GM23338 (cell line): ENCODE results near the gene RCCD1. TPM values are rescaled to one million over a fixed set of nuclear protein-coding genes. Genes with fewer than 3 reads are reported as not detected.

Experiments used
- ATAC-seq: fragments of 200-7000 bp; cut with Tn5 transposase; 3 replicates; pipeline ENCODE4 v1.9.1; 2020
- DNase-seq: peaks from one replicate; pipeline ENCODE4 v3.0.0-alpha.2; 2015; ENCODE audit warnings: low spot score
- H2AFZ ChIP-seq: fragments of 200-600 bp; sonication (generic); 2 replicates; pipeline ENCODE4 v1.8.0; 2016; ENCODE audit warnings: antibody characterized with exemption, mild to moderate bottlenecking, moderate library complexity
- H3F3A ChIP-seq: fragments of 200-600 bp; sonication (generic); replicated peaks from 2 replicates; pipeline ENCODE4 v1.8.0; 2017; ENCODE audit warnings: antibody characterized with exemption, mixed run types, low read depth
- H3K27ac ChIP-seq: fragments of 200-600 bp; sonication (generic); 2 replicates; pipeline ENCODE4 v1.6.1; 2016; ENCODE audit warnings: low read depth
- H3K27me3 ChIP-seq: fragments of 200-600 bp; sonication (generic); 2 replicates; pipeline ENCODE4 v1.8.0; 2016; ENCODE audit warnings: mild to moderate bottlenecking, mixed run types, moderate library complexity; ENCODE audit not compliant: insufficient read depth
- H3K36me3 ChIP-seq: fragments of 200-600 bp; sonication (generic); 2 replicates; pipeline ENCODE4 v1.8.0; 2016; ENCODE audit warnings: mild to moderate bottlenecking; ENCODE audit not compliant: insufficient read depth
- H3K4me1 ChIP-seq: fragments of 200-600 bp; sonication (generic); 2 replicates; pipeline ENCODE4 v1.8.0; 2016; ENCODE audit warnings: mild to moderate bottlenecking, moderate library complexity; ENCODE audit not compliant: insufficient read depth
- H3K4me2 ChIP-seq: fragments of 200-600 bp; sonication (generic); 2 replicates; pipeline ENCODE4 v1.7.1; 2017; ENCODE audit warnings: mixed run types
- H3K4me3 ChIP-seq: fragments of 200-600 bp; sonication (generic); 2 replicates; pipeline ENCODE4 v1.6.1; 2016; ENCODE audit warnings: mixed run types
- H3K79me2 ChIP-seq: fragments of 200-600 bp; sonication (generic); replicated peaks from 2 replicates; pipeline ENCODE4 v1.8.0; 2017; ENCODE audit warnings: mild to moderate bottlenecking; ENCODE audit not compliant: insufficient read depth
- H3K9me2 ChIP-seq: fragments of 200-600 bp; sonication (generic); 2 replicates; pipeline ENCODE4 v1.8.0; 2017; ENCODE audit not compliant: insufficient read depth
- H4K20me1 ChIP-seq: fragments of 200-600 bp; sonication (generic); replicated peaks from 2 replicates; pipeline ENCODE4 v1.8.0; 2017; ENCODE audit warnings: mild to moderate bottlenecking; ENCODE audit not compliant: insufficient read depth
- H3K27ac Mint-ChIP-seq: 2 replicates; pipeline ENCODE4 v1.8.0; 2020; ENCODE audit warnings: inconsistent platforms, mild to moderate bottlenecking, moderate library complexity, mixed read lengths
- H3K27me3 Mint-ChIP-seq: 3 replicates; pipeline ENCODE4 v1.8.0; 2022; ENCODE audit warnings: low read depth, mild to moderate bottlenecking, moderate library complexity, mixed read lengths, inconsistent platforms; ENCODE audit not compliant: insufficient read depth, poor library complexity
- H3K36me3 Mint-ChIP-seq: 3 replicates; pipeline ENCODE4 v1.8.0; 2021; ENCODE audit warnings: low read depth, mild to moderate bottlenecking, inconsistent platforms, moderate library complexity, mixed read lengths
- H3K4me1 Mint-ChIP-seq: 3 replicates; pipeline ENCODE4 v1.8.0; 2020; ENCODE audit warnings: mild to moderate bottlenecking, inconsistent platforms, mixed read lengths
- H3K4me3 Mint-ChIP-seq: 3 replicates; pipeline ENCODE4 v1.8.0; 2021; ENCODE audit warnings: moderate library complexity, mild to moderate bottlenecking, inconsistent platforms, mixed read lengths
- H3K9me3 Mint-ChIP-seq: 3 replicates; pipeline ENCODE4 v1.8.0; 2020; ENCODE audit warnings: moderate library complexity, mild to moderate bottlenecking, inconsistent platforms, mixed read lengths
- CREB1 ChIP-seq: fragments of 250-450 bp; sonication (Bioruptor Pico); IDR thresholded peaks from 2 replicates; pipeline ENCODE4 v1.5.0; 2020; ENCODE audit warnings: low read depth, mild to moderate bottlenecking, moderate library complexity
- ETS1 ChIP-seq: IDR thresholded peaks from 2 replicates; pipeline ENCODE4 v1.6.1; 2016; ENCODE audit warnings: antibody characterized with exemption
- EZH2 ChIP-seq: fragments of 200-600 bp; sonication (generic); IDR thresholded peaks from one replicate; pipeline ENCODE4 v1.8.0; 2017; ENCODE audit warnings: antibody characterized with exemption, mild to moderate bottlenecking, low read depth; ENCODE audit not compliant: unreplicated experiment
- EZH2phosphoT487 ChIP-seq: fragments of 200-600 bp; sonication (generic); IDR thresholded peaks from one replicate; pipeline ENCODE4 v1.8.1; 2018; ENCODE audit warnings: antibody characterized with exemption; ENCODE audit not compliant: unreplicated experiment
- JUNB ChIP-seq: IDR thresholded peaks from one replicate; pipeline ENCODE4 v1.6.1; 2016; ENCODE audit warnings: antibody characterized with exemption; ENCODE audit not compliant: unreplicated experiment
- NANOG ChIP-seq: IDR thresholded peaks from 2 replicates; pipeline ENCODE4 v1.6.1; 2016; ENCODE audit warnings: antibody characterized with exemption, borderline replicate concordance
- POLR2AphosphoS5 ChIP-seq: IDR thresholded peaks from 2 replicates; pipeline ENCODE4 v1.6.1; 2016; ENCODE audit warnings: antibody characterized with exemption, low read depth
- REST ChIP-seq: IDR thresholded peaks from one replicate; pipeline ENCODE4 v1.6.1; 2018; ENCODE audit warnings: antibody characterized with exemption; ENCODE audit not compliant: unreplicated experiment
- STAT1 ChIP-seq: IDR thresholded peaks from one replicate; pipeline ENCODE4 v1.6.1; 2016; ENCODE audit warnings: antibody characterized with exemption; ENCODE audit not compliant: unreplicated experiment
- ZNF462 ChIP-seq: fragments of 250-450 bp; sonication (Bioruptor Pico); IDR thresholded peaks from 2 replicates; pipeline ENCODE4 v1.5.0; 2020; ENCODE audit warnings: mild to moderate bottlenecking, moderate library complexity
- polyA plus RNA-seq: library from polyadenylated mRNA; unstranded; fragments of >200 nt; fragmentation: Nextera tagmentation; extraction: Ambion mirVana; gene quantifications from 2 replicates; pipeline ENCODE4 v1.2.1, GENCODE V29; 2016
- total RNA-seq: library from RNA; depleted of rRNA; stranded (reverse); fragments of >200 nt; shearing (Covaris generic); gene quantifications from 2 replicates; pipeline ENCODE4 v1.2.3, GENCODE V29; 2014

RCCD1 gene
- total and polyA plus RNA-seq, 2 experiments from 2014 or later, result 10.8 to 17.1 TPM

- no peak for TF ChIP-seq REST
- TF ChIP-seq ZNF462, result no peak
Measured at GRCh38 chr15:90989040-90989768, 34.5 kb downstream of the RCCD1 start (continued).

- ATAC-seq (no peak), DNase-seq (no peak)
- no peaks in the 10 kb centered on the region; the same call in 2 of the 3 replicates for H3K9me3 Mint-ChIP-seq
- H3K4me3 Mint-ChIP-seq, result no peak overlapping the region
- Histone ChIP-seq H3K4me1 (peaks cover 21% of the 10 kb centered on the region), H3K4me3 (no peak overlapping the region), H3K27ac (no peak overlapping the region), H3K36me3 (no peaks in the 10 kb centered on the region), H3K79me2 (peaks cover 88% of the 10 kb centered on the region), H4K20me1 (peaks cover 60% of the 10 kb centered on the region), H3K4me2 (no peak overlapping the region), H3F3A (no peaks in the 10 kb centered on the region; the same call in 1 of the 2 replicates), H3K27me3 (no peaks in the 10 kb centered on the region), H2AFZ (no peak overlapping the region), H3K9me2 (no peaks in the 10 kb centered on the region)
- peaks cover 6% of the 10 kb centered on the region; the same call in 2 of the 3 replicates for H3K36me3 Mint-ChIP-seq
- H3K27me3 Mint-ChIP-seq, result peaks cover 8% of the 10 kb centered on the region
- H3K27ac Mint-ChIP-seq, result no peak overlapping the region
- H3K4me1 Mint-ChIP-seq, result peaks cover 24% of the 10 kb centered on the region
- TF ChIP-seq POLR2AphosphoS5 (no peak), REST (no peak), STAT1 (no peak), ETS1 (no peak), CREB1 (no peak), JUNB (no peak), EZH2 (no peak), NANOG (no peak), EZH2phosphoT487 (no peak)
Measured at GRCh38 chr15:90990446-90990845, 35.8 kb downstream of the RCCD1 start.
